Stomach (tissue), 4 donors: ENCODE data around the gene RTCA.

Experiments
- EP300 ChIP-seq: sonication (generic); formaldehyde crosslinking; IDR thresholded peaks from one replicate; pipeline ENCODE4 v1.6.1; 2017; ENCODE audit warnings: antibody characterized with exemption
- POLR2A ChIP-seq, 4 donors: fragments of 450-650 bp; IDR thresholded peaks; one replicate each; pipeline ENCODE4 v1.6.1; 2016; ENCODE audit warnings: antibody characterized with exemption in 4 of 4, control low read depth in 2 of 4, mild to moderate bottlenecking in 1 of 4, moderate library complexity in 1 of 4
- POLR2AphosphoS5 ChIP-seq, 3 donors: sonication (generic); formaldehyde crosslinking; IDR thresholded peaks; one replicate each; pipeline ENCODE4 v1.6.1; 2016; ENCODE audit warnings: antibody characterized with exemption in 3 of 3
- TF ChIP-seq, protein P1 (sequence below), 7 experiments: fragments of 450-650 bp in 4 of 7; fragments of 200-600 bp in 3 of 7; sonication (generic) in 3 of 7; IDR thresholded peaks; one replicate each; pipeline ENCODE4 v1.5.1; 2016 to 2019; ENCODE audit warnings: antibody characterized with exemption in 7 of 7, control low read depth in 2 of 7, mild to moderate bottlenecking in 1 of 7

- TF ChIP-seq, protein P1, sequence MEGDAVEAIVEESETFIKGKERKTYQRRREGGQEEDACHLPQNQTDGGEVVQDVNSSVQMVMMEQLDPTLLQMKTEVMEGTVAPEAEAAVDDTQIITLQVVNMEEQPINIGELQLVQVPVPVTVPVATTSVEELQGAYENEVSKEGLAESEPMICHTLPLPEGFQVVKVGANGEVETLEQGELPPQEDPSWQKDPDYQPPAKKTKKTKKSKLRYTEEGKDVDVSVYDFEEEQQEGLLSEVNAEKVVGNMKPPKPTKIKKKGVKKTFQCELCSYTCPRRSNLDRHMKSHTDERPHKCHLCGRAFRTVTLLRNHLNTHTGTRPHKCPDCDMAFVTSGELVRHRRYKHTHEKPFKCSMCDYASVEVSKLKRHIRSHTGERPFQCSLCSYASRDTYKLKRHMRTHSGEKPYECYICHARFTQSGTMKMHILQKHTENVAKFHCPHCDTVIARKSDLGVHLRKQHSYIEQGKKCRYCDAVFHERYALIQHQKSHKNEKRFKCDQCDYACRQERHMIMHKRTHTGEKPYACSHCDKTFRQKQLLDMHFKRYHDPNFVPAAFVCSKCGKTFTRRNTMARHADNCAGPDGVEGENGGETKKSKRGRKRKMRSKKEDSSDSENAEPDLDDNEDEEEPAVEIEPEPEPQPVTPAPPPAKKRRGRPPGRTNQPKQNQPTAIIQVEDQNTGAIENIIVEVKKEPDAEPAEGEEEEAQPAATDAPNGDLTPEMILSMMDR (IDR thresholded peaks at IDR 0.05), result no peak
- TF ChIP-seq POLR2A (IDR thresholded peaks at IDR 0.05) (no peak), POLR2AphosphoS5 (IDR thresholded peaks at IDR 0.05) (no peak), EP300 (no peak)
Measured at GRCh38 chr1:100277866-100278265, 11.8 kb downstream of the RTCA start.
